K562 (cell line): Measurements from ENCODE around the gene CCAR1. TPM values are rescaled to one million over a fixed set of nuclear protein-coding genes. Genes with fewer than 3 reads are reported as not detected.

Experiments
- CAMTA2 ChIP-seq: fragments of 250-450 bp; sonication (Bioruptor Pico); conservative IDR thresholded peaks from 2 replicates; pipeline ENCODE4 v1.5.1; 2022
- CHD2 ChIP-seq: IDR thresholded peaks from 2 replicates; pipeline ENCODE4 v1.6.1; 2011; ENCODE audit warnings: low read depth, low read length
- EP400 ChIP-seq: fragments of 450-650 bp; IDR thresholded peaks from 2 replicates; pipeline ENCODE4 v1.6.1; 2017; ENCODE audit warnings: antibody characterized with exemption, mild to moderate bottlenecking, moderate library complexity
- FOXK2 ChIP-seq, 2 experiments: fragments of 450-650 bp; IDR thresholded peaks in 1 of 2; conservative IDR thresholded peaks in 1 of 2; 2 replicates each; pipeline ENCODE4 v1.6.1; 2016; ENCODE audit warnings: low read depth in 2 of 2, mild to moderate bottlenecking in 1 of 2
- FUS ChIP-seq: fragments of 200-400 bp; formaldehyde crosslinking; optimal IDR thresholded peaks from 2 replicates; pipeline ENCODE3; 2017; ENCODE audit warnings: low read depth, low read length
- IFI16 ChIP-seq: fragments of 250-450 bp; sonication (Bioruptor Pico); IDR thresholded peaks from 2 replicates; pipeline ENCODE4 v2.1.2; 2022; ENCODE audit warnings: mild to moderate bottlenecking, inconsistent platforms
- ILK ChIP-seq: fragments of 450-650 bp; IDR thresholded peaks from 2 replicates; pipeline ENCODE4 v1.6.1; 2016; ENCODE audit warnings: missing genetic modification characterization, low read depth, mild to moderate bottlenecking, missing compliant biosample characterization, moderate library complexity, borderline replicate concordance
- MAX ChIP-seq: sonication (generic); formaldehyde crosslinking; IDR thresholded peaks from 2 replicates; pipeline ENCODE4 v1.9.0; 2022; ENCODE audit warnings: mild to moderate bottlenecking, missing genetic modification reagents
- RHOXF2B ChIP-seq: fragments of 250-450 bp; sonication (Bioruptor Pico); conservative IDR thresholded peaks from 2 replicates; pipeline ENCODE4 v1.5.1; 2021
- SAP30 ChIP-seq: fragments of 200-600 bp; sonication (generic); IDR thresholded peaks from 2 replicates; pipeline ENCODE4 v1.6.1; 2012; ENCODE audit warnings: borderline replicate concordance, low read depth, mild to moderate bottlenecking, moderate library complexity, low read length, control low read depth, inconsistent platforms; ENCODE audit not compliant: insufficient read depth, poor library complexity, severe bottlenecking
- SRF ChIP-seq, 2 experiments: fragments of 250-450, 450-650 bp in 1 of 2; sonication (Bioruptor Pico) in 1 of 2; sonication (generic) in 1 of 2; formaldehyde crosslinking; IDR thresholded peaks; 2 replicates each; pipeline versions ENCODE4 v1.5.0 to v1.5.1; 2020 to 2022; ENCODE audit warnings: mild to moderate bottlenecking in 1 of 2, missing genetic modification reagents in 1 of 2
- SRSF7 ChIP-seq: fragments of 200-400 bp; formaldehyde crosslinking; optimal IDR thresholded peaks from 2 replicates; pipeline ENCODE3; 2017; ENCODE audit warnings: mild to moderate bottlenecking, low read depth, low read length
- TCF7 ChIP-seq: sonication (generic); IDR thresholded peaks from 2 replicates; pipeline ENCODE4 v1.6.1; 2016; ENCODE audit warnings: antibody characterized with exemption, borderline replicate concordance
- TEAD2 ChIP-seq: fragments of 450-650 bp; IDR thresholded peaks from 2 replicates; pipeline ENCODE4 v1.6.1; 2016; ENCODE audit warnings: missing genetic modification characterization, control low read depth, missing compliant biosample characterization
- ZBTB2 ChIP-seq: fragments of 450-650 bp; IDR thresholded peaks from 2 replicates; pipeline ENCODE4 v1.6.1; 2016; ENCODE audit warnings: antibody characterized with exemption
- ZBTB40 ChIP-seq, 2 experiments: fragments of 450-650 bp in 1 of 2; sonication (generic) in 1 of 2; formaldehyde crosslinking in 1 of 2; IDR thresholded peaks; 2 replicates each; pipeline versions ENCODE4 v1.7.1 to v1.9.0; 2016 to 2022; ENCODE audit warnings: inconsistent platforms in 1 of 2, mild to moderate bottlenecking in 1 of 2, missing genetic modification reagents in 1 of 2
- ZNF140 ChIP-seq: fragments of 250-450 bp; sonication (Bioruptor Pico); IDR thresholded peaks from 2 replicates; pipeline ENCODE4 v1.8.0; 2021; ENCODE audit warnings: moderate library complexity, mild to moderate bottlenecking, inconsistent platforms
- polyA plus RNA-seq, 8 experiments: library from polyadenylated mRNA; depleted of rRNA in 4 of 8; stranded (reverse) in 5 of 8; unstranded in 3 of 8; fragments of >200 nt; fragmentation: Nextera tagmentation in 2 of 8; fragmentation: Illumina TruSeq in 1 of 8; extraction: Ambion mirVana in 2 of 8; extraction: Trizol in 1 of 8; gene quantifications; 2 replicates each; pipeline versions ENCODE4 v1.2.1 to v1.2.3, GENCODE V29; 2011 to 2014; ENCODE audit warnings: inconsistent platforms in 1 of 8, missing spikeins in 1 of 8
- total RNA-seq, 7 experiments: library from RNA; depleted of rRNA in 6 of 7; stranded (reverse); fragments of >200 nt in 6 of 7; fragmentation: Illumina TruSeq in 2 of 7; extraction: Trizol in 2 of 7; gene quantifications; 2 replicates each; pipeline versions ENCODE4 v1.2.1 to v1.2.3, GENCODE V29; 2011 to 2021; ENCODE audit warnings: low replicate concordance in 1 of 7

Gene CCAR1
- total and polyA plus RNA-seq, 9 of the 15 experiments (the other 6 are each of a cell fraction or from before 2014, with no cell fraction given), result 44.8 to 173 (median 111) TPM

DNA sequence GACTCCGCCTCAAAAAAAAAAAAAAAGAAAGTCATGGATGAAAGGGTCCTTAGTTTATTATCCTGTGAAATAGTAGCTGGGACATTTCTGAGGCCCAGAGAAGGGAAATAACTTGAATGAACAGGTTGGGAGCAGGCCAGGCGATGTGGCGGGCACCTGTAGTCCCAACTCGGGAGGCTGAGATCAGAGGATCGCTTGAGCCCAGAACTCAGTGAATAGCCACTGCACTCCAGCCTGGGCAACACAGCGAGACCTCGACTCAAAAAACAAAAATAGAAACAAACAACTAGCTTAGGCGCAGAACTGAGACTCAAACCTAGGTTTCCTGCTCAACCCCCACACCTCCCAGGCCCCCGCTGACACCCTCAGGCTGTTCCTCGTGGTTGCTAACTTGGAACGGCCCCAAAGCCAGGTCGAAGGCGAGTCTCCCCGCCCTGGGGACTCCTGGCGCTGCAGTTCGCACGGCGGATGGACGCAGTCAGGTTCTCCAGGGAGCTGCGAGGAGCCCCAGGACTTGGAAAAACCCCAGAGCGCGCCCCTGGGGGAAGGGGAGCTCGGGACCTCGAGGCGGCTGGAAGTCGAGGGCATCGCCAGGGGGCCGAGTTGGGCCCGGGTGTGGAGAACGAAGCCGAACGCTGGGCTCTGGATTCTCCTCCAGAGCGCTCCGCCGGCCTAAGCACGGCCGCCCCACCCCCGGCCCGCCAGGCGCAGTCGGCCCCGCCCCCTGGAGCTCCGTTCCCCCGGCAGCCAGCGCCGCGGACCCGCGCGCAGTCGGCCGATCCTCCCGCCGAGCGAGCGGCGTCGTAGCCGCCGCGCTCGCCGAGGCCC, 105.9 kb downstream of the CCAR1 start, which contains the start of gene STOX1 (continued):
- TF ChIP-seq ZBTB40 (IDR thresholded peaks at IDR 0.05) (peak; percentile 66), ZBTB40 (CRISPR knock-in tag; IDR thresholded peaks at IDR 0.05) (no peak), MAX (CRISPR knock-in tag) (peak; percentile 55; the same call in 1 of the 2 replicates), EP400 (0 out of 2 replicates have a peak, but pooled peaks have one; percentile 34), SAP30 (peak; percentile 34), CHD2 (no peak), CAMTA2 (CRISPR knock-in tag) (no peak), ILK (no peak), FOXK2 (conservative IDR thresholded peaks at IDR 0.05 in 1 of 2, IDR thresholded peaks at IDR 0.05 in 1 of 2; ENCODE audit: low read depth in 2 of 2) (no peak), FUS (no peak), TEAD2 (tag) (no peak), ZNF140 (CRISPR knock-in tag) (no peak), SRSF7 (no peak), TCF7 (no peak), SRF (CRISPR knock-in tag; IDR thresholded peaks at IDR 0.05) (no peak), ZBTB2 (no peak), RHOXF2B (CRISPR knock-in tag) (no peak), IFI16 (CRISPR knock-in tag) (no peak)
